Activated T-cell treated with anti-CD3 and anti-CD28 coated beads for 4 hours (primary cell): Measurements from ENCODE around the gene ASTE1.
A peak's percentile ranks its signal among the peaks of the same experiment; 100 is the strongest.
"Not testable (repeated sequence)": the region's sequence is repeated elsewhere in the genome, so short reads cannot be mapped to it uniquely, and the experiment has no call there.

Experiments used
- DNase-seq: peaks from one replicate; pipeline ENCODE4 v3.0.0-alpha.2; 2020

ASTE1 gene, protein sequence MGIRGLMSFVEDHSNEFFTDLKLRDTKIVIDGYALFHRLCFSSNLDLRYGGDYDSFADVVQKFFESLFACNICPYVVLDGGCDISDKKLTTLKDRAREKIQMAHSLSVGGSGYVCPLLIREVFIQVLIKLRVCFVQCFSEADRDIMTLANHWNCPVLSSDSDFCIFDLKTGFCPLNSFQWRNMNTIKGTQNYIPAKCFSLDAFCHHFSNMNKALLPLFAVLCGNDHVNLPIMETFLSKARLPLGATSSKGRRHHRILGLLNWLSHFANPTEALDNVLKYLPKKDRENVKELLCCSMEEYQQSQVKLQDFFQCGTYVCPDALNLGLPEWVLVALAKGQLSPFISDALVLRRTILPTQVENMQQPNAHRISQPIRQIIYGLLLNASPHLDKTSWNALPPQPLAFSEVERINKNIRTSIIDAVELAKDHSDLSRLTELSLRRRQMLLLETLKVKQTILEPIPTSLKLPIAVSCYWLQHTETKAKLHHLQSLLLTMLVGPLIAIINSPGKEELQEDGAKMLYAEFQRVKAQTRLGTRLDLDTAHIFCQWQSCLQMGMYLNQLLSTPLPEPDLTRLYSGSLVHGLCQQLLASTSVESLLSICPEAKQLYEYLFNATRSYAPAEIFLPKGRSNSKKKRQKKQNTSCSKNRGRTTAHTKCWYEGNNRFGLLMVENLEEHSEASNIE

DNA sequence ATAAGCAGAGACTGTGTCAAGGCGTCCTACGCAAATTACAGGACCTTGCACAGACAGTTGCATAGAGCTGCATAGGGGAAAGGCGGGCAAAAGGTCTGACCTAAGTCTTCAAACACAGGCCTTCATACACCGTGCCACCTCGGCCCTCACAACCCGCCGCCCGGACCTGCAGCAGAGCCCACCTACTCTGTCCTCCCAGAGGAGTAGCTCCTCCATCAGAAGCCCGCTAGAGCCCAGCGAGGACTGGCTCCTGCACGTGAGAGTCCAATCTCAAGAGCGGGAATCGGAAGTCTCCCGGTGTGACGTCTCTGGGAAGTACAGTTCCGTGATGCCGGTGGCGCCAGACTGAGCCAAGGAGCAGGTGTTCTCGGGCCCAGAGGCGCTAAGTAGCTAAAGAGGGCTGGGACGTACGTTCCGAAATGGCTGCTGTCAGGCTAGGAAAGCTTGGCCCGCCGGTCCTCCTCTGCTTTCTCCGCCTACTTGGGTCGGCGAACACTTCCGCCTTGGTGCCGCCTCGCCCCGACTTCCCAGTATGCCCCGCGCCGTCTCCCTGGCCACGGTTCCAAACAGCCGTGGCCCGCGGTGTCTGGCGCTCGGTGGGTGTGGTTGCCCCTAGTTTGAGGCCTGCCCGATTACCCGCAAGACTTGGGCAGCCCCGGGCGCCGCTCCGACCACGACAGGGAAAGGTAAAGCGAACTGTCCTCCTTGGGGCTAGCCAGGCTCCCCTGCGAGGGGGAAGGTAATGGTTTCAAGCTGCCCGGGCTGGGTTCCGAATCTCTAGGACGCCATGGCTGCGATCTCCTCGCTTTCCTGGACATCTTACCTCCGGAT is at the start of gene ASTE1, which contains the start of gene NEK11:
Gene ASTE1, minus strand, starts transcription at position 505 of the 831 bp plus-strand sequence. CDS start 1,519 bp downstream, outside the sequence.
Gene NEK11, plus strand, starts transcription at position 557 of the 831 bp plus-strand sequence. CDS start 2,832 bp downstream, outside the sequence.
- peak; percentile 85 for DNase-seq

DNA sequence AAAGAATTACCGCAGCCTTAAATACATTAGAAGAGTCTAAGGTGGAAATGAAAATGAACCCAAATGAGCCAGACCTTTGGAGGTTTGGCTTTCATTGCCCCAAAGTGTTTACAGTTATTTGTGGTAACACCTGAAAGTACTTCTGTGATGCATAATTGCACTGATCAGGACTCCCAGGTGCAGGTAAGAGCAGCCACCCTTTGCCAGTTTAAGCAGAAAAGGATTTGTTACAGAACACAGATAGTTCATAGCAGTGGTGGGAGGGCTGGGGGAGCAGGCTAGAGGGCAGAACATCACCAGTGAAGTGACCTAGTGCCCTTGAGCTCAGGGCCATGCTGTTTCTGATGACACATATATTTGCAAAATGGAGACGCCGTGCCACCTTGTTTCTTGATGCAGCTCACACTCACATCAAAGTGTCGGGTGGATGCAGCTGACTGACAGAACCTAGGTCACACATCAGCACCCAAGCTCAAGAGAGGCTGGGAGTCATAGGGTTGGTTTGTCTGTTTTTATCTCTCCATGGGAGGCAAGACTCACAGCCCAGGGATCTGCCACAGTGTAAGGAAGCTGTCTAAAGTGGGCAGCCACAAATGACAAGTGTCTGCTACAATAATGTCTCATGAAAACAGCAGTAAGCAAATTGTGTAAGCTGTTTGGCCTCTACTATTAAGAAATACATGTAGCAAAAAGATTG is 49.2 kb upstream of the ASTE1 start:
- no peak for DNase-seq

DNA sequence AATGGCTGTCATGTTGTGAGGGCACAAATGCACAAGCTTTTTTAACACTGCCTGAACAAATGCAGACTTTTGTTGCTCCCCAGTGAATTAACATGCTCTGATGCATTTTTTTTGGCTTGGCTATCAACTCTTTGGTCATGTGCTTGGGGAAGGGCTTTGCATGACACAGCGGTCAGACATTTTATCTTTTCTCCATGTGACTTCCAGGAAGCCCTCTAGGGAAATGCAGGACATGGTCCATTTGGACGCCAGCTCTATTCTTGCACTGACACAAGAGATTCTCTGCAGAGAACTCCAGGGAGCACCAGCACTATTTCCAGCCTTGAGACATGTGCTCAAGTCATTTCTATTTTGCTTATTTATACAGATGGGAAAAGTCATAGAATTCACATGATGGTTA is 46.2 kb upstream of the ASTE1 start:
- DNase-seq: no peak

DNA sequence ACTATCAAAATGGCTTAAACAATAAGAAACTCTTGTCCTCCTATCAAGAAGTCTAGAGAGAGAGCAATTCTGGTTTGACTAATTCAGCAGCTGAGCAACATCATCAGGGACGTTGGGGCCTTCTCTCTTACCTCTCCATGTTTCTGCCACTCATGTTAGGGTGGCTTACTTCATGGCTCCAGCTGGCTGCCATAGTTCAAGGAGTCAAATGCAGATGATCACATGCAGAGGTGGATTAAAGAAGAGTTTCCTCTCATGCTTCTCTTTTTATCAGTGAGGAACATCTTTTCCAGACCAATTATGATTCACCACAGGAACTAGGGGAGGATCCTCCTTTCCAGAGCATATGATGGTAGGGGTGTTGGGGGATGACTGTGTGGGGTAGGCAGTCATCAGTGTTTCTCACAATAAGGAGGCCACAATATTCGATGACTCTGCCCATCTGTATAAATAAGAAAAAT is 45.5 kb upstream of the ASTE1 start:
- DNase-seq: no peak

DNA sequence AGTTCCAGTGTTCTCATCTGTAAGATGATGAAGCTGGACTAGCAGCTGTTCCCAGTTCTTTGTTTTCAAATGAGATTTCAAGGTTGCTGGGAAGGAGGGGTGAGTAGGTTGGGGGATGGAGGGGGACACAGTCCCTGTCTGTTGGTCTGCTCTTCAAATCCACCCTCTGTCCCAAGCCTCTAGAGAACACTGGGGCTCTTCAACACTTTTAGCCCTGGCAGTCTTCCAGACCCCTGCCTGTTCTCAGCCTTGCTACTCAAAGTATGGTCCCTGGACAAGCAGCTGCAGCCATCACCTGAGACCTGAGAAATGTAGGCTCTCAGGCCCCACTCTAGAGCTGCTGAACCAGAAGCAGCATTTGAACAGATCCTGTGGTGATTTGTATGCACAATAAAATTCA is 41.4 kb upstream of the ASTE1 start:
- no peak for DNase-seq

DNA sequence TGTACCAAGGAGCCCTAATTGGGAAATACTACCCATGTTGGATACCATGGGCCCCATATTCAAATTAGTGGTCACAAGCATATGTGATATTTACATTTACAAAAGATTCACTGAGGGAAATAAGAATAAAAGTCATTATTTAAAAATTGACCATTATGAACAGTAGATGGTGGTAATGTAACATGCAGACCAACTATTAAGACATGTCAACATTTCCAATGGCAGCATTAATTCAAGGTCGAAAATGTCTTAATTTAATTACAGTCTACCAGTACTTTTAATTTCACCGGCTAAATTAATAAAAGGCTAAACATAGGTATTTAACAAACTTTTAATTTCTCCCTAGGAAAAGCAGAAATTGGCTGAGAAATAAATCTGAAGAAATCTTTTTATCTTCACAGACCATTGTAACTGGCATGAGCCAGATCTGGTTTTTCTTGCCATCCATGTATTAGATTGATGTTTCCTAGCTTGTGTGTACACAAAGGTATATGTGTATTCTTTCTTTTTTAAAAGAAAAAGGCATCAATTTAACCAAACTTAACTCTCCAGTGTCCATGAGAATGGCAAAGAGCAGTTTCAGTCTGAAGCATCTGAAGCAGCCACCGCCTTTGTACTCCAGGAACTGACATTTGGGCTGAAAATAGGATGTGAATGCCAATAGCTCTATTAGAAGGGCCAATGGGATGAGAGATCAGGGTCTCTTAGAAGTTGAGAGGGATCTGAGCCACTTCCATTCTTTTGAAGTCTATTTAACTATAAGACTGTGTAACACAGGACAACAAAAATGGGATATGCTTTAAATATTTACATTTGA is 26.6 kb upstream of the ASTE1 start:
- DNase-seq: no peak

DNA sequence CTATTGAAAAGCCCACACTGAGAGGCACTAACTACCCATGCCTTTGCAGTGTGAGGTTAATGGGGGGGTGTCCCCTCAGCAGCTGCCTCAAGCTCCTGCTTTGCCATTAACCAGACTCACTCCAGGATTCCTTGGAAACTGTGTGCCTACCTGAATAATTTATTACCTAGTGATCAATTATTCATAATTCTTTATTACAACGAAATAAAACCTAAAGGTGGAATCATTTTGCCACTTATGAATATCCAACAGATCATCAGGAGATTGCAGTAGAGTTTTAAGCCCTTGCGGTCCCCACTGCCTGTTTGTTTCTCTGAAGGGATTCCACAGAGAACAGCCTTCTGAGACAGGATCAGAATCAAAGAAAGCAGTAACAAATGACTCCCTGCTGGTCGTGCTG is 23.4 kb upstream of the ASTE1 start:
- DNase-seq: no peak

DNA sequence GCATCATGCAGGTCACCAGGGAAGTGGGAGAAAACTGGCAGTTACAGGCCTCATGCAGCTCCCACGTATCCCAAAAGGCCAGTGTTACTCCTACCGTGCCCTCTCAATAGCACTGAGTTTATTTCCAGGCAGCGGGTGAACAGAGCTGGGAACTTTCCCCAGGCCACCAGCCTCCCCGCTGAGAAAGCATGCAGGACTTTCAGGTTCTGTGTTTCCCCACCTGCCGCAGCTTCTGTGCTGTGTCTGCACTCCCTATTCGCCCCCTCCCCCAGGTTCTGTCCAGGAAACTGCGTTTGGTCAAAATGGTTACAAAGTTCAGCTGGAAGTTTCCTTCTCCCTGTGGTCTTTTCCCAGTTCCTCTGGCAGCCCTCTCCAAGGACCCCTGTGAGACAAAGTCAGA is 21.4 kb upstream of the ASTE1 start:
- no peak for DNase-seq

DNA sequence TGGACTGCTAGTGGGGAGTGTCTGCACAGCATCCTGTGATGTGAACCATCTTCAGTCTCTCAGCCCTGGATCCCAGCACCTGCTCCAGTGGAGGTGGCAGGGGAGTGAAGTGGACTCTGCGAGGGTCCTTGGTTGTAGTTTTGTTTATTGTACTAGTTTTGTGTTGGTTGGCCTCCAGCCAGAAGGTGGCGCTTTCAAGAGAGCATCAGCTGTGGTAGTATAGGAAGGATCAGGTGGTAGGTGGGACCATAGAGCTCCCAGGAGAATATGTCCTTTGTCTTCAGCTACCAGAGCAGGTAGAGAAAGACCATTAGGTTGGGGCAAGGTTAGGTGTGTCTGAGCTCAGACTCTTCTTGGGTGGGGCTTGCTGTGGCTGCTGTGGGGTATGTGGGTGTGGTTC is 21.0 kb upstream of the ASTE1 start:
- no peak for DNase-seq

DNA sequence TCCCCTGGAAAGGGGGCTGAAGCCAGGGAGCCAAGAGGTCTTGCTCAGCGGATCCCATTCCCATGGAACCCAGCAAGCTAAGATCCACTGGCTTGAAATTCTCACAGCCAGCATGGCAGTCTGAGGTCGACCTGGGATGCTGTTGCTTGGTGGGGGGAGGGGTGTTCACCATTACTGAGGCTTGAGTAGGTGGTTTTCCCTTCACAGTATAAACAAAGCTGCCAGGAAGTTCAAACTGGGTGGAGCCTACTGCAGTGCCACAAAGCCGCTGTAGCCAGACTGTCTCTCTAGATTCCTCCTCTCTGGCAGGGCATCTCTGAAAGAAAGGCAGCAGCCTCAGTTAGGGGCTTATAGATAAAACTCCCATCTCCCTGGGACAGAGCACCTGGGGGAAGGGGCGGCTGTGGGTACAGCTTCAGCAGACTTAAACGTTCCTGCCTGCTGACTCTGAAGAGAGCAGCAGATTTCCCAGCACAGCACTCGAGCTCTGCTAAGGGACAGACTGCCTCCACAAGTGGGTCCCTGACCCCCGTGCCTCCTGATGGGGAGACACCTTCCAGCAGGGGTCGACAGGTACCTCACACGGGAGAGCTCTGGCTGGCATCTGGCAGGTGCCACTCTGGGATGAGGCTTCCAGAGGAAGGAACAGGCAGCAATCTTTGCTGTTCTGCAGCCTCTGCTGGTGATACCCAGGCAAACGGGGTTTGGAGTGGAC is 15.8 kb upstream of the ASTE1 start:
- not testable (repeated sequence) for DNase-seq

DNA sequence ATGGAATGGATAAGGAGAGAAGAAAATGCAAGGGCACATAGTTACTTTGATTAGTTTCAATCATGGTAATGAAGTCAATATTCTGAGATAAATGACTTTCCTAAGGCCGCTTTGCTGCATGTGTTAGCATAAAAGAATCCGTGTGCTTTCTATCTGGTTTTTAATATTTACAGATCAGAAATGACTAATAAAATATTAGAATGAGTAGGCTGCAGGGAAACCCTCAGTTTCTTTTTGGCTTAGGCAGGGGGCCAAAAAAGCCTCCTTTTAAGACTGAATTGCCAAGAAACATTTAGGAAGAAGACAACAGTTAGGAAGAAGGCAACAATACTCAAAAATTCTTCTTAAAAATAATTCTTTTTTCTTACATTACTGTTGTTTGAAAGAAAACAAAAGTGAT is 11.7 kb upstream of the ASTE1 start:
- DNase-seq: no peak

DNA sequence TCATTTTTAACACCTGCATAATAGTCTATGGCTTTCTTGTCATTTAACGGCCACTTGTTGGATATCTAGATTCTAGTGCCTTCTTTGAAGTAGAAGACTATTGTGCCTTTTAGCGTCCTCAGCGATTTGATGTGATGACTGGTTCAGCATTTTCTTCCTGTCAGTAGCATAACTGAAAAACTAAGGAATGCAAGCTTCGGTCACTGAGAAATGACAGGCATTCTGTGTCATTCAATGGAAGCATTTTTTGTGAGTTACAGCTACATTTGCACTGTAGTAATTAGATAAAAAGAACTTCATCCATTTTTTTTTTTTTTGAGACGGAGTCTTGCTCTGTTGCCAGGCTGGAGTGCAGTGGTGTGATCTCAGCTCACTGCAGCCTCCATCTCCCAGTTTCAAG is 10.4 kb upstream of the ASTE1 start:
- DNase-seq: no peak

DNA sequence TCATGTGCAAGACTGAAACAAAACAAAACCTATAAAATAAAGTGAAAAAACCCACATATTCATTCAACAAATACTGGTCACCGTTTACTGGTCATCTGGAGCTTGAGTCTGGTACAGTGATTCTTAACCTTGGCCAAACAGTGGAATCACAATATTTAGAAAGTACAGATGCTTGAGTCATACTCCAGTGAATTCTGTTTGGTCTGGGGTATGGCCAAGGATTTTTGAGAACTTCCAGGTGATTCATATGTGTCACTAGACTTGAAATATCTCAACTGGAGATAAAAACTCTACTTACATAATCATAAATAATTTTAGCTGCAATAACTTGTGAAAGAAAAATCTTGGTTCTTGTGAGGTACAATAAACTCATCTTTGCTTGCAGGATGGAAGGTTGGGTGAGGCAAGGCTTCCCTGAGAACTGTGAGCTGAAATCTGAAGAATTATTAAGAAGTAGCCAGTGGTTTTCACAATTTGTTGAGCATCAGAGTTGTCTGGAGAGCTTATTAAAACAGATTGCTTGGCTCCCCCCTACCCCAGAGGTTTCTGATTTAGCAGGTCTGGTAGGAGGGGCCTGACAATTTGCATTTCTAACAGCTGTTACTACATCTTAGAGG is 9.7 kb upstream of the ASTE1 start:
- DNase-seq: no peak

DNA sequence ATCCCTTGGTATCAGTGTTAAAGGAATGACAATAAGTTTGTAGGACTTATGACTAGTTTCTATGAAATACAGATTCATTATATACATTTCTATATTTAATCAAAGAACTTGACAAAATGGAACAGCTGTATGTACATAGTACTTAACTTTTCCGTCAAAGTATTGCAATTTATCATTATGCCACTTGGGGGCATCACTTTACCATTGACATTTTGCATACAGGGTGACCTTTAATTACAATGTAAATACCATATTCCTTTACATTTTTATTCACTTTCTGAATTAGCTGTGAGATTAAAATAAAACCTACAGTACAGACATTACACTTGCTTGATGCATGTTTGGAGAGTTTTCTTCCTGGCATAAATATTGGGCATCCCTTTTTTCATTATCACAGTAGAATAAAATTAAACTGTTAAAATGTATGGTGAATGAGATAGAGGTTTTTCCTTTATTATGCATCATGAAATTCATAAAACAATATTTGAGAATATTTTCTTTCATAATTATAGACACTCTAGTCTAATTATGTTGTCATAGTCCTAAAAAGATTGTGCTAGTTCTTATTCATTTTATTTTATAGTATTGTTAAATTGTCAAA is 7.0 kb upstream of the ASTE1 start:
- no peak for DNase-seq

DNA sequence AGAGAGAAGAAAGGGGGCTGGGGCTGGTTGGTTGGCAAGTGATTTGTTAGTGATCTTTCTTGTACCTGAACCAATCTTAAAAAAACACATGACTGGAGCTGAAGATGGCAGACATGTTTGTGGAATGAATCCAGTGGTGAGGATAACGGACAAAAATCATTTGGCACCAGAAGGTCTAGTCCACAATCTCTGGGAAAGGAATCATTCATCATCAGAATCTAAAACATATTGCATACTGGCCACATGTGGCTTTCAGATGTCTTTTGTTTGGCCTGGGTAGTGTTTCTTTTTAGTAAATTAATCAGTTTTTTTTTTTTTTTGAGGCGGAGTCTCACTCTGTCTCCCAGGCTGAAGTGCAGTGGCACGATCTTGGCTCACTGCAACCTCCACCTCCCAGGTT is 5.0 kb upstream of the ASTE1 start:
- no peak for DNase-seq

DNA sequence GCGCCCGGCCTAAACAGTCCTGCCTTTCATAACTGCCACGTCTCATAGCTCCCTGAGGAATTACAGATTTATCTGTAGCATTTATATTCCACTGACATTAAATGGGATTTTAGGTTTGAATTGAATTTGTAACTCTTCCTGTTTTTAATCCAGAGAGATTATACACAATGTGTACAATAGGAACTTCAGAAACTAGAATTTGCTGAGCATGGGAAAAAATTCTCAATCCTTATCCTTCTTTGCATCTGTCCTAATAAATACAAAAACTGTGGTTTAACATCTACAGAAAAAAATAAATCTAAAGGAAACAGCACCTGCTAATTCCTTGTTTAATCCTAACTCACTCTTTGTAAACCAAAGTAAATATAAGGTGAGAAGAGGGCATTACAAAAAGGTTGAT is 2.2 kb upstream of the ASTE1 start:
- DNase-seq: no peak

DNA sequence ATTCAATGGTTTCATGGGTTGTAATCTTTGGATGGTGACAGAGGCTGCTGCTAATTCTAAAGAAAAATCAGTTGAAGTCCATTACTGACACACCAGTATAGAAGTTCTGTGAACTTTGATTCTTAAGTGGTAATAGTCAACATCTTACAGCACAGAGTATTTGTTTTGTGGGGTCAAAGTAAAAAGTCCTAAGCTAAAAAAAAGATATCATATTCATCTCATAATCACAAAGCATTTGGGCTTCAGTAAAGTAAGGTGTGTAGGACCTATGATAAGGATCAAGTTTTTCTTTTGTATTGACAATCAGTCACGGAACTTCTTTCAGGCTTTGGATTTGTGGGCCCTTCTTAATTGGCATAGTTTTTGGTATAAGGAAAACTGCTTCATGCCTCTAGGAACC is 1.1 kb downstream of the ASTE1 start:
- DNase-seq: no peak

DNA sequence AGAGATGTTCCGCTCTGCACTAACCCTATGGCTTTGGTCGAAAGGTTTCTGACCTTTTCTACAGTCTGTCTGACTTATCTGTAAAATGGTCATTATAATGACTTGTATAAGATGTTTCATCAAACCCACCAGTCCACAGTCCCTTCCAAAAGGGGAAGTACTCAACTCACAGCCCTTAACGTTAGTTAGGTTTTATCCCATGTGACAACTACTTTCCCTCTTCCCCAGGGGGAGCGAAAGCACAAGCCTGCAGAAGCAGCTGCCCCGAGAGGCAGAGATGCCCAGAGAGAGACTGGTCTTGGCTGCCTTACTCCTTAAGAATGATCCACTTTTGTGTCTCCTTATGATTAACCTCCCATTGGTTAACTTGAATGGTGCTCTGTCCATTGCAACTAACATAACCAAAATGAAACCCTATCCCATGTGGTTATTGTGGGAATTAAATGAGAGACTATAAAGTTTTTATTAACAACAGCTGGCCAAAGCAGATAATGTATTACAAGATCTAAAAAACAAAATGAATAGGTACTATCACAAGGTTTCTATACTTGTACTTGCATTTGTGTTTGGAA is 6.4 kb downstream of the ASTE1 start:
- DNase-seq: no peak

DNA sequence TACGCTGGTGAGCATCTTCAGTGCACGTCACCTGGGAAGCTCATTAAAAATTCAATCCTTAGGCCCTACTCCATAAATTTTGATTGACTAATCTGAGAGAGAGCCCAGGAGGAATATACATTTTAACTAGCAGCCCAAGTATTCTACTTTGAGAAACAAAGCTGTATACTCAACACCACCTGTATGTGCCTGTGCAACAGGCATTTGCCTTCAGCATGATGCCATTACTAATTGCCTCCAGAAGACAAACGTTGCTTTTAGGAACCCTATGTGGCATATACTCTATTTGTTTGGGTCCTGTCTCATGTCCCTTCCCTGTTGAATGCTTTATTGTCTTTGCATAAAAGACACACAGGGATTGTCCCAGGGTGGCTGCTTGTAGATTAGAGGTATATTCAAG is 7.7 kb downstream of the ASTE1 start:
- DNase-seq: no peak

DNA sequence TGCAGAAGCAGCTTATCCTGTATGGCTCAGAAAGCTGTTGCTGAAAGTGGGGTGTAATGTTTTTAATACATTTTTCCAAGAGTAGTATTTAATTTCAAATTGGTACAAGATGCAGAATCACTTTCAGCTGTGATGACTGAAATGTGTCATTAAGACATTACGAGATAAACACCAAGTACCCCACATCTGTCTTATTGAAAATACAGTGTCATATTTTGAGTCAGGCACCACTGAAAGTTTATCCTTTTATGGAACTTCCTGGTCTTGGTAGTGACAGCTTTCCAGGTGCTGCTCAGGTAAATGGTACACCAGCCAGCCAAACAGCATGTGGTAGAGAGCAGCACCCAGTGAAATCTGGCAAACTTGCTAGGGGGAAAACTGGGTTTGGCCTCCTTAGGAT is 16.9 kb downstream of the ASTE1 start:
- DNase-seq: no peak
